Panc1 (cell line): ENCODE data around the gene GDF7. TPM values are rescaled to one million over a fixed set of nuclear protein-coding genes. Genes with fewer than 3 reads are reported as not detected.

ENCODE experiments used
- ATAC-seq: fragments of 200-7000 bp; cut with Tn5 transposase; 2 replicates; pipeline ENCODE4 v1.9.1; 2020; ENCODE audit warnings: mild to moderate bottlenecking, moderate library complexity
- BruUV-seq: library from RNA; stranded (reverse); fragments of 400-500 nt; replicated peaks from 2 replicates; lab custom pipeline; 2021; lab: Mats Ljungman, UMichigan
- CTCF ChIA-PET: fragments of 300-600 bp; sonication (Branson Sonifier 250); formaldehyde crosslinking; loops from one replicate; lab custom pipeline; 2022; ENCODE audit warnings: antibody characterized with exemption; lab: Charles Lee
- POLR2A ChIA-PET: fragments of 300-600 bp; sonication (Branson Sonifier 250); formaldehyde crosslinking; loops from one replicate; lab custom pipeline; 2022; ENCODE audit warnings: antibody characterized with exemption; lab: Charles Lee
- DNase-seq: peaks from one replicate; pipeline ENCODE4 v3.0.0-alpha.2; 2010; ENCODE audit warnings: low read depth, low spot score
- H3K27ac ChIP-seq: 2 replicates; pipeline ENCODE4 v1.5.1; 2011; ENCODE audit warnings: mild to moderate bottlenecking, low read length, inconsistent platforms
- H3K27me3 ChIP-seq: fragments of 200-500 bp; sonication (Bioruptor generic); 2 replicates; pipeline ENCODE4 v1.6.0; 2014; ENCODE audit warnings: low read length, inconsistent platforms; ENCODE audit not compliant: control insufficient read depth, insufficient read depth
- H3K36me3 ChIP-seq: fragments of 200-500 bp; sonication (Bioruptor generic); 2 replicates; pipeline ENCODE4 v1.5.1; 2014; ENCODE audit warnings: inconsistent platforms, mild to moderate bottlenecking, low read length, moderate library complexity; ENCODE audit not compliant: control insufficient read depth, insufficient read depth
- H3K4me1 ChIP-seq: 2 replicates; pipeline ENCODE4 v1.5.1; 2011; ENCODE audit warnings: inconsistent platforms, mild to moderate bottlenecking, low read length, moderate library complexity; ENCODE audit not compliant: control insufficient read depth, insufficient read depth
- H3K4me3 ChIP-seq, 2 experiments: 2 replicates each; pipeline ENCODE4 v1.5.1; 2011 to 2012; ENCODE audit warnings: low read depth in 2 of 2, low read length in 2 of 2, mild to moderate bottlenecking in 2 of 2, inconsistent platforms in 1 of 2, moderate library complexity in 1 of 2
- H3K9me3 ChIP-seq: fragments of 200-500 bp; sonication (Bioruptor generic); 2 replicates; pipeline ENCODE4 v1.5.1; 2014; ENCODE audit warnings: low read depth, mild to moderate bottlenecking, inconsistent platforms, low read length, moderate library complexity; ENCODE audit not compliant: control insufficient read depth, insufficient read depth
- CTCF ChIP-seq: fragments of 450-650 bp; IDR thresholded peaks from 2 replicates; pipeline ENCODE4 v1.5.1; 2017; ENCODE audit warnings: mild to moderate bottlenecking
- POLR2AphosphoS5 ChIP-seq: IDR thresholded peaks from 2 replicates; pipeline ENCODE4 v1.6.1; 2012; ENCODE audit warnings: mild to moderate bottlenecking, low read depth, low read length, moderate library complexity
- REST ChIP-seq, 2 experiments: IDR thresholded peaks; 2 replicates each; pipeline ENCODE4 v1.6.1; 2011 to 2012; ENCODE audit warnings: low read depth in 2 of 2, control low read depth in 1 of 2, low read length in 1 of 2, mild to moderate bottlenecking in 1 of 2, moderate library complexity in 1 of 2; ENCODE audit not compliant: insufficient read depth in 1 of 2
- SIN3A ChIP-seq: IDR thresholded peaks from 2 replicates; pipeline ENCODE4 v1.6.1; 2012; ENCODE audit warnings: low read depth, mild to moderate bottlenecking, low read length, moderate library complexity, borderline replicate concordance; ENCODE audit not compliant: insufficient read depth
- TCF7L2 ChIP-seq: IDR thresholded peaks from 2 replicates; pipeline ENCODE4 v1.6.1; 2011; ENCODE audit warnings: mild to moderate bottlenecking, low read depth, low read length, inconsistent platforms
- in situ Hi-C: cut with HindIII; loops from 2 replicates; pipeline ENCODE4 v1.10.0; 2016; ENCODE audit warnings: low sequenced_read_pairs, low pct_unique_long_range_greater_than_20kb
- intact Hi-C: fragments of 100-400 bp; cut with micrococcal nuclease; formaldehyde crosslinking; loops from one replicate; pipeline ENCODE4 v1.10.0; 2022; ENCODE audit not compliant: unreplicated experiment
- total RNA-seq: library from RNA; stranded (reverse); gene quantifications from one replicate; pipeline ENCODE4 v1.2.1, GENCODE V29; 2021; ENCODE audit not compliant: unreplicated experiment

GDF7 gene
- total RNA-seq, 1 experiment from 2014 or later, result not detected

- Histone ChIP-seq H3K27me3 (no peaks in the 10 kb centered on the region), H3K36me3 (no peaks in the 10 kb centered on the region), H3K4me1 (no peaks in the 10 kb centered on the region), H3K27ac (no peak overlapping the region), H3K9me3 (no peaks in the 10 kb centered on the region), H3K4me3 (no peak overlapping the region)
- no TSS peak for BruUV-seq
- no peak for DNase-seq
- ChIA-PET POLR2A (no interaction called here), CTCF (no interaction called here)
- intact Hi-C loops (no loop called here), in situ Hi-C loops (no loop called here)
- TF ChIP-seq CTCF (no peak), REST (IDR thresholded peaks at IDR 0.05; ENCODE audit: insufficient read depth in 1 of 2, low read depth in 2 of 2, low read length in 1 of 2) (no peak), TCF7L2 (no peak), SIN3A (no peak), POLR2AphosphoS5 (no peak)
- no peak for ATAC-seq
Observed at GRCh38 chr2:20722592-20723240, 55.8 kb downstream of the GDF7 start.

GRCh38 chr2:20723543-20723942 lies 56.6 kb downstream of the GDF7 start:
- Histone ChIP-seq H3K27ac (no peak overlapping the region), H3K9me3 (no peaks in the 10 kb centered on the region), H3K4me1 (no peaks in the 10 kb centered on the region), H3K36me3 (no peaks in the 10 kb centered on the region), H3K27me3 (no peaks in the 10 kb centered on the region), H3K4me3 (no peak overlapping the region)
- TF ChIP-seq REST (IDR thresholded peaks at IDR 0.05; ENCODE audit: insufficient read depth in 1 of 2, low read depth in 2 of 2, low read length in 1 of 2) (no peak), TCF7L2 (no peak), CTCF (no peak), POLR2AphosphoS5 (no peak), SIN3A (no peak)
- DNase-seq (no peak), ATAC-seq (no peak)
- no TSS peak for BruUV-seq
- ChIA-PET POLR2A (no interaction called here), CTCF (no interaction called here)
- in situ Hi-C loops, result no loop called here
- intact Hi-C loops, result no loop called here
